ENCODE results near the gene SERF1A. TPM values are rescaled to one million over a fixed set of nuclear protein-coding genes. Genes with fewer than 3 reads are reported as not detected.
"Not testable (repeated sequence)": the region's sequence is repeated elsewhere in the genome, so short reads cannot be mapped to it uniquely, and the experiment has no call there.

Gene SERF1A
- 2.8 and 5.6 TPM in 2 replicates for total RNA-seq

GRCh38 chr5:70900533-70901271, at the start of gene SERF1A:
TSS of gene SERF1A (plus strand) at chr5:70900669. CDS start at chr5:70900870, 201 bp downstream.
- not testable (repeated sequence) for DNase-seq (ENCODE audit: low read depth in 2 of 2)

DNA sequence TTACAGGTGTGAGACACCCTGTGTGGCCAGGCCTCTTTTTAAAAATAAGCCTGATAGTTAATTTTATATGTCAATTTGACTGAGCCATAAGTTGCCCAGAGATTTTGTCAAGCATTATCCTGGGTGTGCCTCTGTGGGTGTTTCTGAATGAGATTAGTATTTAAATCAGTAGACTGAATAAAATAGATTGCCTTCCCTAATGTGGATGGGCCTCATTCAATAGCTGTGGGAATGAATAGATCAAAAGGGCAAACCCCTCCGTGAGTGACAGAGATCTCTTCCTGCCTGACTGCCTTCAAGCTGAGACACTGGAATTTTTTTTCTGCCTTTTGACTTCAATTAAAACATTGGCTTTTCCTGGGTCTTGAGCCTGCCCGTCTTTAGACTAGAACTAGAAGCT, 33.7 kb upstream of the SERF1A start:
- not testable (repeated sequence) for DNase-seq (ENCODE audit: low read depth in 2 of 2)

- DNase-seq (ENCODE audit: low read depth in 2 of 2): not testable (repeated sequence)
These were observed 29.8 kb upstream of the SERF1A start for GRCh38 chr5:70870626-70871025.

DNA sequence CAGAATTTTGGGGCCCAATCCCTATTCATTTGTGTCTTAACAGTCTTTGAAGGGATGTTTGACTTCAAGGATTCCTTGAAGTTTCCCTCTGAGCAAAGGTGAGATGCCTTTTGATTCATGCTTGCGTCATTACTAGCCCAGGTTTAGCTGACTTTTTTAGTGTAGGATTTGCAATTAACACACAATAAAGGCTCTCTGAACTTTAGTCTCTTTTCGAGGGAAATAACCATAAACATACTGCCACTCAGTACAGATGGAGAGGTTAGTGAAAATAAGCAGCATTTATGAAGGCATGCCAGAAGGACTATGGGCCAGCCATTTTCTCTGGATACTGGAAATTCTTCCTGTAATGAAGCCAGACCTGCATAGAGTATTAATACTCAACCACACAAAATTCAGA, 4.4 kb upstream of the SERF1A start:
- not testable (repeated sequence) for DNase-seq (ENCODE audit: low read depth in 2 of 2)

DNA sequence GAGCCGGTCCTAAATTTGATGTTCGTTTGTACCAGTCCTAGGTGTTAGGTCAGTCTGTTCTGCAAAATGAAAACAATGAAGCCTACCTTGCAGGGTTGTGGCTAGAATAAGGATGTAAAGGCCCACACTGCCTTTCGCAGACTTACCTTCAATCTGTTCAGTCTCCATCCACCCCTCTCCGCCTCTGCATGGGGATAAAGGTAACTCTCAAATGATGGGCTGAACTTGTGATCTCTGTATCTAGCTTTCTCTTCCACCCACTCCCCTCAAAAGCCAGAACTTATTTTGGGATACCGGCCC, 753 bp downstream of the SERF1A start:
- DNase-seq (ENCODE audit: low read depth in 2 of 2): not testable (repeated sequence)

GRCh38 chr5:70906624-70907023, 6.2 kb downstream of the SERF1A start:
- not testable (repeated sequence) for DNase-seq (ENCODE audit: low read depth in 2 of 2)

DNA sequence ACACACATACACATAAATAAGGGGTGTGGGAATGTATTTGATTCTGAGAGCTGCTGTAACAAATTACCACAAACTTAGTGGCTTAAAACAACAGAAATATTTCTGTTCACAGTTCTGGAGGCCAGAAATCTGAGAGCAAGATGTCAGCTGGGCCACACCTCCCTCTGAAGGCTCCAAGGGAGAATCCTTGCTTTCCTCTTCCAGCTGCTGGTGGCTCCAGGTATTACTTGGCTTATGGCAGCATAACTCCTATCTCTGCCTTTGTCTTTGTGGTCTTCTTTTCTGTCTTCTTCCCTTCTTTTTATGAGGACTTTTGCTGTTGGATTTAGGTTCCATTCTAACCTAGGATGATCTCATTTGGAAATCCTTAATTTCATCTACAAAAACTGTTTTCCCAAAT, 16.4 kb downstream of the SERF1A start:
- not testable (repeated sequence) for DNase-seq (ENCODE audit: low read depth in 2 of 2)

- DNase-seq (ENCODE audit: low read depth in 2 of 2): not testable (repeated sequence)
These were observed 24.7 kb downstream of the SERF1A start for GRCh38 chr5:70925211-70925562.

DNA sequence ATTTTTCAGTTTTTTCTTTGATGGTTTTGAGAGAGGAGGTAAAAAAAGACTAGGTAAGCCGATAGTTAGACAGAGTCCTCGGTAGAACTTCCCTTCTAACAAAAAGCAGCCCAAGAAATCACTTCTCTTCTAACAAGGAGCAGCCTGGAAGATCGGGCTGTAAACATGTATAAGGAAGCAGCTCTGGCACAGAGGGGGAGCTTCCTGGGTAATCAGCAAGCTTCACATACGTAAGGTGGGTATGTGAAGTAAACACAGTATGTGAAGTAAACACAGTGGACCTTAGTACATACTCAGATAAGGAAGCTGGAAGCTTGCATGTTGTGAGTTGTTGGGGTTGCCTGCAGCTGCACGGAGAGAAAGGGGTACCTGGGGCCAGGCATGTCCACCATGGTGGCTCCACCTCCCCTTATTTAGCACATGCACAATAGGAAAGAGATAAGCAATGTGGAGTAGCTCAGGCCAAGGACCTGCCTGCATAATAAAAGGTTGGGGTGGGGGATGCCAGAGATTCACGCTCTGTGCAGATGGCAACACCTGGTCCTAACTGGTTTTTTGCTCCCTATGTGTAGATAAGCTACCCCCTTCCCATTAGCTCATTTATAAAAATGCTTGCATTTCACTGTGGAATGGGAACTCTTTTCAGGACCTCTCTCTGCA, 31.4 kb downstream of the SERF1A start:
- not testable (repeated sequence) for DNase-seq (ENCODE audit: low read depth in 2 of 2)

DNA sequence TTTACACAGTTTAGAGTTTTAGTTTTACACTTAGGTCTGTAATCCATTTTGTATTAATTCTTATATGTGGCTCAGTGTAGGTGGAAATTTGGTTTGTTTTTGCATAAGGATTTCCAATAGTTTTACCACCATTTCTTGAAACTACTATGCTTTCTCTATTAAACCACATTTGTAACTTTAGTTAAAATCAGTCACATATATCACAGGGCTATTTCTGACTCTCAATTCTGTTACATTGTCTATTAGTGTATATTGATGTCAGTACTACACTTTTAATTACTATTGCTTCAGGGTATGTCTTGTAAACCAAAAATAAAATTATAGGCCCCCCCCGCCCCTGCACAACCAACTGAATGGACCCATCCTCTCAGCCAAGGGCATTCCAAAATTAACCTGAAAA, 32.1 kb downstream of the SERF1A start:
- not testable (repeated sequence) for DNase-seq (ENCODE audit: low read depth in 2 of 2)

DNA sequence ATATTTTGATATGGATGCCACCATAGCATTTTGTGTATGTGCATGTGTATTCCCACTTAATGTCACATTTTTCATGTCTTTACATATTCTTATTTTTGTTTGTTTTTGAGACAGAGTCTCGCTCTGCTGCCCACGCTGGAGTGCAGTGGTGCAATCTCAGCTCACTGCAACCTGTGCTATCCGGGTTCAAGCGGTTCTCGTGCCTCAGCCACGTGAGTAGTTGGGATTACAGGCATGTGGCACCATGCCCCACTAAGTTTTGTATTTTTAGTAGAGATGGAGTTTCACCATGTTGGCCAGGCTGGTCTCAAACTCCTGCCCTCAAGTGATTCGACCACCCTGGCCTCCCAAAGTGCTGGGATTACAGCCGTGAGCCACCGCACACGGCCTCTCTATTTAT, 52.6 kb downstream of the SERF1A start:
- DNase-seq (ENCODE audit: low read depth in 2 of 2): not testable (repeated sequence)

Other genes starting within 250 kb of the SERF1A start
- gene SMN1, start 24.4 kb downstream of the SERF1A start, total RNA-seq: 16.7 and 24.2 TPM in 2 replicates
- 0.65 and 2.4 TPM in 2 replicates for gene NAIP, start 124.7 kb downstream of the SERF1A start, total RNA-seq
- 9.2 and 11.9 TPM in 2 replicates for gene GTF2H2, start 167.0 kb downstream of the SERF1A start, total RNA-seq